Stimulated activated CD4-positive, alpha-beta T cell treated with anti-CD3 and anti-CD28 coated beads, Interleukin-2, amount 100 ng/mL, for 4 hours (primary cell): ENCODE results near the gene MMP28.
A peak's percentile ranks its signal among the peaks of the same experiment; 100 is the strongest.

Experiments used
- DNase-seq: peaks from one replicate; pipeline ENCODE4 v3.0.0-alpha.2; 2020; ENCODE audit warnings: low read depth

The MMP28 gene

GRCh38 chr17:35743626-35744328, 51.7 kb downstream of the MMP28 start:
- no peak for DNase-seq

- no peak for DNase-seq
These were observed 52.5 kb downstream of the MMP28 start for GRCh38 chr17:35742896-35743477.

GRCh38 chr17:35742496-35742895, 52.9 kb downstream of the MMP28 start:
- DNase-seq = no peak

- no peak for DNase-seq
These were observed 54.2 kb downstream of the MMP28 start for GRCh38 chr17:35740997-35741931.

- DNase-seq = no peak
These were observed 55.2 kb downstream of the MMP28 start for GRCh38 chr17:35740216-35740615.

GRCh38 chr17:35738519-35739133, 56.8 kb downstream of the MMP28 start:
- no peak for DNase-seq

GRCh38 chr17:35736236-35736635, 59.2 kb downstream of the MMP28 start:
- DNase-seq = no peak

GRCh38 chr17:35735036-35735805, 60.2 kb downstream of the MMP28 start:
- no peak for DNase-seq

- no peak for DNase-seq
These were observed 61.0 kb downstream of the MMP28 start for GRCh38 chr17:35734396-35734795.

GRCh38 chr17:35733366-35733765, 62.1 kb downstream of the MMP28 start:
- DNase-seq = no peak

- no peak for DNase-seq
These were observed 62.7 kb downstream of the MMP28 start for GRCh38 chr17:35732806-35733136.

- no peak for DNase-seq
These were observed 63.3 kb downstream of the MMP28 start for GRCh38 chr17:35731917-35732805.

GRCh38 chr17:35731239-35731916, 64.1 kb downstream of the MMP28 start, which contains the start of gene RASL10B:
Gene RASL10B (plus strand): TSS chr17:35731639. CDS start chr17:35735185, 3,546 bp downstream.
- DNase-seq = peak; percentile 52

GRCh38 chr17:35730400-35731005, 64.9 kb downstream of the MMP28 start:
- no peak for DNase-seq

GRCh38 chr17:35729405-35729833, 66.0 kb downstream of the MMP28 start:
- no peak for DNase-seq

GRCh38 chr17:35728551-35728950, 66.9 kb downstream of the MMP28 start:
- DNase-seq = no peak

- DNase-seq = no peak
These were observed 67.8 kb downstream of the MMP28 start for GRCh38 chr17:35727635-35728034.

- no peak for DNase-seq
These were observed 68.4 kb downstream of the MMP28 start for GRCh38 chr17:35726953-35727460.
